HFFc6 (cell line): ENCODE results near the gene HIBADH. TPM values are rescaled to one million over a fixed set of nuclear protein-coding genes. Genes with fewer than 3 reads are reported as not detected.
A peak's percentile ranks its signal among the peaks of the same experiment; 100 is the strongest.
"Not testable (repeated sequence)": the region's sequence is repeated elsewhere in the genome, so short reads cannot be mapped to it uniquely, and the experiment has no call there.

ENCODE experiments used
- DNase-seq: peaks from one replicate; pipeline ENCODE4 v3.0.0-alpha.2; 2018
- H3K27ac Mint-ChIP-seq: 2 replicates; pipeline ENCODE4 v1.8.0; 2020; ENCODE audit warnings: mild to moderate bottlenecking, mixed read lengths
- H3K27me3 Mint-ChIP-seq: 2 replicates; pipeline ENCODE4 v1.8.0; 2021; ENCODE audit warnings: mild to moderate bottlenecking, moderate library complexity, mixed read lengths; ENCODE audit not compliant: insufficient read depth
- H3K36me3 Mint-ChIP-seq: 2 replicates; pipeline ENCODE4 v1.8.0; 2021; ENCODE audit warnings: low read depth, mixed read lengths
- H3K4me1 Mint-ChIP-seq: 2 replicates; pipeline ENCODE4 v1.8.0; 2020; ENCODE audit warnings: low read depth, mixed read lengths
- H3K4me3 Mint-ChIP-seq: 2 replicates; pipeline ENCODE4 v1.8.0; 2020; ENCODE audit warnings: mild to moderate bottlenecking, moderate library complexity, mixed read lengths
- H3K9me3 Mint-ChIP-seq: 2 replicates; pipeline ENCODE4 v1.8.0; 2020; ENCODE audit warnings: mild to moderate bottlenecking, mixed read lengths
- total RNA-seq, 6 experiments: library from RNA; stranded (reverse); fragmentation: NEBNext Ultra II Directional; extraction: Animal tissue kit (Norgen Biotek cat#: 25700); gene quantifications; 2 replicates in 1 of 6; 3 replicates in 5 of 6; pipeline ENCODE4 v1.2.3, GENCODE V29; 2021
- TF ChIP-seq, protein P1 (sequence below): fragments of 200-600 bp; sonication (generic); IDR thresholded peaks from 2 replicates; pipeline ENCODE4 v1.5.0; 2021; ENCODE audit warnings: antibody characterized with exemption, mild to moderate bottlenecking

Gene HIBADH
- total RNA-seq, 6 experiments from 2014 or later = 43.6 to 55.6 (median 47.3) TPM

DNA sequence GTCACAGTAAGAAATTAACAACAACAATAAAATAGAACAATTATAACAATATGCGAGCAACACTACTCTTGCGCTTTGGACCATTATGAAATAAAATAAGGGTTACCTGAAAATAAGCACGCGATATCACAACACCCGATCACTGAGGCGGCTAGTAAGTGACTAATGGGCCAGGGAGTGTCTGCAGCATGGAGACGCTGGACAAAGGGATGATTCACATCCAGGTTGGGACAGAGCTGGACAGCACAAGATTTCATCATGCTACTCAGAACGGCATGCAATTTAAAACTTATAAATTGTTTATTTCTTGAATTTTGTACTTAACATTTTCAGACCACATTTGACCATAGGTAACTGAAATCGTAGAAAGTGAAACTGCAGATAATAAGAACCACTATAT, 15.6 kb downstream of the HIBADH start:
- Mint-ChIP-seq H3K4me1 (peaks cover 35% of the 10 kb centered on the region), H3K27me3 (no peaks in the 10 kb centered on the region; the same call in 1 of the 2 replicates), H3K36me3 (peaks cover 21% of the 10 kb centered on the region), H3K27ac (0 out of 2 replicates have a peak overlapping the region, but pooled peaks have one; percentile 4), H3K9me3 (no peaks in the 10 kb centered on the region), H3K4me3 (no peak overlapping the region)
- TF ChIP-seq, protein P1, sequence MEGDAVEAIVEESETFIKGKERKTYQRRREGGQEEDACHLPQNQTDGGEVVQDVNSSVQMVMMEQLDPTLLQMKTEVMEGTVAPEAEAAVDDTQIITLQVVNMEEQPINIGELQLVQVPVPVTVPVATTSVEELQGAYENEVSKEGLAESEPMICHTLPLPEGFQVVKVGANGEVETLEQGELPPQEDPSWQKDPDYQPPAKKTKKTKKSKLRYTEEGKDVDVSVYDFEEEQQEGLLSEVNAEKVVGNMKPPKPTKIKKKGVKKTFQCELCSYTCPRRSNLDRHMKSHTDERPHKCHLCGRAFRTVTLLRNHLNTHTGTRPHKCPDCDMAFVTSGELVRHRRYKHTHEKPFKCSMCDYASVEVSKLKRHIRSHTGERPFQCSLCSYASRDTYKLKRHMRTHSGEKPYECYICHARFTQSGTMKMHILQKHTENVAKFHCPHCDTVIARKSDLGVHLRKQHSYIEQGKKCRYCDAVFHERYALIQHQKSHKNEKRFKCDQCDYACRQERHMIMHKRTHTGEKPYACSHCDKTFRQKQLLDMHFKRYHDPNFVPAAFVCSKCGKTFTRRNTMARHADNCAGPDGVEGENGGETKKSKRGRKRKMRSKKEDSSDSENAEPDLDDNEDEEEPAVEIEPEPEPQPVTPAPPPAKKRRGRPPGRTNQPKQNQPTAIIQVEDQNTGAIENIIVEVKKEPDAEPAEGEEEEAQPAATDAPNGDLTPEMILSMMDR = no peak
- DNase-seq = peak; percentile 43

DNA sequence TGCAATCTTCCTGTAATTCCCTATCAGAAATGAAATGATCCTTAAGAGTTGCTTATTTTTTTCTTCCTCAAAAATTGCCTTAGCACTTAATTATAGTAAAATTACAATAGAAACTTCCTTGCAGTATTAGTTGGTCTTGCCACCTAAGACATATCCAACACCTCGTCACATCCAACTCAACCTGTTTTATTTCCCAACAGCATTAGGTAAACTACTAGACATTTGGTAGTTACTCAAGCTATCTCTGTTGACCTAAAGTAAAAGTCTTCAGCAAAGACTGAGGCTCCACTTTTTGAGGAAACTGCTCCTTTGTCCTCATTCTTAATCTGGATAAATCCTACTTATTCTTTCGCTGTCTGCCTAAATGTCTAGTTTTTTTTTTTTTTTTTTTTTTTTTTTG, 20.4 kb downstream of the HIBADH start:
- Mint-ChIP-seq H3K27me3 (no peaks in the 10 kb centered on the region; the same call in 1 of the 2 replicates), H3K4me3 (no peak overlapping the region), H3K27ac (peak overlapping the region; percentile 69; the same call in 1 of the 2 replicates), H3K4me1 (peaks cover 25% of the 10 kb centered on the region), H3K9me3 (no peaks in the 10 kb centered on the region), H3K36me3 (peaks cover 29% of the 10 kb centered on the region)
- TF ChIP-seq, protein P1 = no peak
- DNase-seq = no peak

DNA sequence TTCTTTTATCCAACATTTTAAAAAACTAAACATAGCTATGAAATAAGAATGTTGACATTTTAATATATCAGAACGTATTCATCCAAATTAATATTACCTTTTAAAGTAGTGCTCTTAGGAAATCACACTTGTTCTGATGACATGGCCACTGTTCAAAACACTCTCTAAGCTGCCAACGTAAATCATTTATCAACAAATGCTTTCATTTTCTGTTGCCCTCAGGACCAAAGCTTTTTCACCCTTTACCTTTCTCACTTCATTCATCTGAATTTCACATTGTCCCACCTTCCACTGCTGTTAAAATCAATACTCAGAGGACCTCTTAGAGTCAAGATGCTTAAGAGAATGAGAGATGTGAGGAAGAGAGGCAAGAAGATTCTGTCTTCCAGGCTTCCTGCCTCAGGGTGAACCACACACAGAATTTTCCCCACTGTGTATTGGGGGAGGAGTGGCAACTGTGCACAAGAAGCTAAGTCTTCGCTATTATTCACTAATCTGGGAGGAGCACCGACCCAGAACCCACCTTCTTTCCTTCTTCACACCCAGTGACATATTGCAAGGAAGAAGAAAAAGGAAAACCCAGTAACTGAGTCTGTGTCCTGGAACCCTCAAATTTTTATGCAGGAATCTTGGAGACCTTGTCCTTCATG, 21.0 kb downstream of the HIBADH start:
- H3K27ac Mint-ChIP-seq = peak overlapping the region; percentile 69
- TF ChIP-seq, protein P1 = no peak
- H3K36me3 Mint-ChIP-seq = peaks cover 25% of the 10 kb centered on the region
- peaks cover 22% of the 10 kb centered on the region for H3K4me1 Mint-ChIP-seq
- H3K9me3 Mint-ChIP-seq = no peaks in the 10 kb centered on the region
- H3K4me3 Mint-ChIP-seq = peak overlapping the region; percentile 74
- no peaks in the 10 kb centered on the region for H3K27me3 Mint-ChIP-seq
- DNase-seq = no peak

DNA sequence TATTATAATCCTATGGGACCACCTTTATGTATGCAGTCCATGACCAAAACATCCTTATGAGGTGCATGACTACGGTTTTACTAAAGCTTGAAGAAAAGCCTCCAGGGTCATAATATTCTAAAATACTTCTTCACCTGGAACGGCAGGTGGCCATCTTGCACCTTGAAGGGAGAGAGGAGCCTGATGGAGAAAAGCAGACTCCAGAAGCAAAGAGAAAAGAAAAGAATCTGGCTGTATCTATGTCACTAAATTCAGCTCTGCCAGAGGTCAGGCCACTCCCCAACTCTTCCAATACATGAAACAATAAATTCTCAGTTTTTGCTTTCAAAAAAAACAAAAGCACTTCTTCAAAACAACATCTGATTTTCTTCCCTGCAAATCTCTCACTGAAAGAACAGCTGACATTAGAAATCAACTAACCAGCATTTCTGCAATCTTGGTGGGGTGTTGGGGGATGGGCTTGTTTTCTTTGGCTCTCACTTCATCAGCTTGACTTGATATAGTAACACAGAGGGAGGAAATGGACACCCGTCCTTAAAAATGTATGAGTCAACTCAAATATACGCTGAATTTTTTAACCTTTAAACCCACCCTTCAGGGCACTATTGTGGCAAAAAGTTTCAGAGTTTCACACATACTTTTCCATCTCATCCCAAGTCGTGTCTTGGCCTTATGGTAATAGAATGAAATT, 21.7 kb downstream of the HIBADH start:
- Mint-ChIP-seq H3K4me3 (peak overlapping the region; percentile 74), H3K4me1 (peaks cover 27% of the 10 kb centered on the region), H3K9me3 (no peaks in the 10 kb centered on the region), H3K27ac (peak overlapping the region; percentile 69), H3K27me3 (no peaks in the 10 kb centered on the region), H3K36me3 (peaks cover 24% of the 10 kb centered on the region)
- DNase-seq = peak; percentile 25
- TF ChIP-seq, protein P1 = no peak

DNA sequence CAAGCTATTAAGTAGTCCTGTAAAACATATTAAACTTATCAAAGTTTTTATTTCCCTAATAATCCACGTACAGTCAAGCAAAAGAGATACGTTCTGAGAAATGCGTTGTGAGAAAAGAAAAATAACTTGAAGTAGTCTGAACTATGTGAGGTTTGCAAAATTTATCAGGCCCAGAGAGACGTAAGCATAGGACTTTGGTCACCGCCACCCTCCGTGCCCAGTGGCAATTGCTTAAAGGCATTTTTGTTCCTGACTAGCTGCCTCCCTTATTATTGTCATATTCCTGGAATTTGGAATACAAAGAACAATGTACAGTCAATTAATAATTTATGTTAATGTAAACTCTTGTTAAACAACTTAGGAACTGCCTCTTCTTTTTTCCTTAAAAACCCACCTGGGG, 22.8 kb downstream of the HIBADH start:
- H3K4me1 Mint-ChIP-seq = peaks cover 27% of the 10 kb centered on the region
- H3K9me3 Mint-ChIP-seq = no peaks in the 10 kb centered on the region
- H3K27me3 Mint-ChIP-seq = no peaks in the 10 kb centered on the region
- peaks cover 21% of the 10 kb centered on the region for H3K36me3 Mint-ChIP-seq
- no peak overlapping the region for H3K27ac Mint-ChIP-seq
- no peak for DNase-seq
- TF ChIP-seq, protein P1 = no peak
- H3K4me3 Mint-ChIP-seq = no peak overlapping the region

DNA sequence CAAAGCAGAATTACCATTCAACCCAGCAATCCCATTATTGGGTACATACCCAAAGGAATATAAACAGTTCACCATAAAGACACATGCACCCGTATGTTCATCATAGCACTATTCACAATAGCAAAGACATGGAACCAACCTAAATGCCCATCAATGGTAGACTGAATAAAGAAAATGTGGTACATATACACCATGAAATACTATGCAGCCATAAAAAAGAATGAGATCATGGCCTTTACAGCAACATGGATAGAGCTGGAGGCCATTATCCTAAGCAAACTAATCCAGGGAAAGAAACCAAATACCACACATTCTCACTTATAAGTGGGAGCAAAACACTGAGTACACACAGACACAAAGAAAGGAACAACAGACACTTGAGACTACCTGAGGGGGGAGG, 23.6 kb downstream of the HIBADH start:
- Mint-ChIP-seq H3K4me1 (peaks cover 27% of the 10 kb centered on the region), H3K36me3 (peaks cover 23% of the 10 kb centered on the region)
- not testable (repeated sequence) for H3K27ac Mint-ChIP-seq, H3K9me3 Mint-ChIP-seq, H3K4me3 Mint-ChIP-seq, DNase-seq, H3K27me3 Mint-ChIP-seq
